ENCODE results near the gene PROM1.

- no peak for TF ChIP-seq CTCF (IDR thresholded peaks at IDR 0.05)
- TF ChIP-seq POLR2A (IDR thresholded peaks at IDR 0.05), result no peak
Observed at GRCh38 chr4:15936495-15936894, 147.3 kb downstream of the PROM1 start.

Data from body of pancreas (tissue), 4 donors.